ENCODE results near the gene ARIH2.
A peak's percentile ranks its signal among the peaks of the same experiment; 100 is the strongest.

The ARIH2 gene

DNA sequence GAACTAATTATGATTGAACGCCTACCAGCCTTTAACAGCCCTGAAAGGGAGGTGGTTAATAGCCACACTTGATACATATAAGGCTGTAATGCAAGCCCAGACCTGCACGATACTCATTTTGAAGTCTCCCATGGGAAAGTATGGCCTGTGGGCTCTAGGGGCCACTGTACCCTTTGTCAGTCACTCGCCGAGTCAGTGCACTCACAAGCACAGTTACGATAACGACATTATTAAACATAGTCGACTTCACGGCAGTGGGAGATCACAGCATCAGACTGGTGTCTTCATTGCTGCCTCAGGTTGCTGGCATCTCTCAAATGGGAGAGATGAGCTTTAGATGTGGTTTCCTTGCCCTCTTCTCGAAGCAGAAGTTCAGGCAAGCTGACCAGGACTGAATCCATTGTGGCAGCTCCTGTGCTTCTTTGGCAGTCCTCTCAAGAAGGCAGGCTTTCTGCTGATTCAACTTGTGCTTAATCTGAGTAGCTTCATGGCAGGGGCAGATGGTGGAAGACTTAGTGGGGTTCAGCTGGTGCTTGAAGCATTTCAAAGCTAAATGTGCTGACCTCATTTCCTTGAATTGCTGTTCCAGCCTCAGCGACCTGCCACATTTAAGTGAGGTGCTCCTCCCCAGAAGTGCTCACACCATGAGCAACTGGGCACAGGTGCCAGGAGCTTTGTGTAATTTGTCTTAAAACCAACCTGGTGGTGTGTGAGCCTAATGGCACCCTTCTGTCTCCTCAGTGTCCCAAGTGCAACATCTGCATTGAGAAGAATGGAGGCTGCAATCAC lies 55.6 kb downstream of the ARIH2 start:
- no peak for DNase-seq

DNA sequence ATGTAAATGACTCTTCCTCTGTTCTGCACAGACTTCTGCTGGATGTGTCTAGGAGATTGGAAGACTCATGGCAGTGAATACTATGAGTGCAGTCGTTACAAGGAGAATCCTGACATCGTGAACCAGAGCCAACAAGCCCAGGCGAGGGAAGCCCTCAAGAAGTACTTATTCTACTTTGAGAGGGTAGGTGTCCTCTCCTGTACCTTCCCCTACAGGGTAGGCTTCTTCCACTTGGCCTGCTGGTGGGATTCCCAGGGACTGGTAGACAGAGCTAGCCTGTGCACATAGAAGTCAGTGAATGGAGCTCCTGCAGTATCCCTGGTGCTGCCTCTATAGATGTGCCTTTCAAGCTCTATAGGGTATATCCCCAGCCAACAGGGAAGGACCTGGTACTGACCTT lies 60.8 kb downstream of the ARIH2 start:
- no peak for DNase-seq

DNA sequence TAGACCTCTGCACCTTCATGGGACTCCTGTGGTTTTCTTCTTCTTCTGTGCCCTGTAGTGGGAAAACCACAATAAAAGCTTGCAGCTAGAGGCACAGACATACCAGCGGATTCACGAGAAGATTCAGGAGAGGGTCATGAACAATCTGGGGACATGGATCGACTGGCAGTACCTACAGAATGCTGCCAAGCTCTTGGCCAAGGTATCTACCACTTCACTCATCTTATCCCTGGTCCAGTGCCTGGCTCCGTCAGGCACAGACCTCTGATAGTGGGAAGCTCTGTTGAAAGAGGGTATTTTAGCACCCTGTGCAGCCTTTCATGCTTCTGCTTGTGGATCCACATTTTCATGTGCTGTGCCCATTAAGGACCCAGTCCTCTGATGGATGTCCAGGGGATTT lies 61.7 kb downstream of the ARIH2 start:
- no peak for DNase-seq

DNA sequence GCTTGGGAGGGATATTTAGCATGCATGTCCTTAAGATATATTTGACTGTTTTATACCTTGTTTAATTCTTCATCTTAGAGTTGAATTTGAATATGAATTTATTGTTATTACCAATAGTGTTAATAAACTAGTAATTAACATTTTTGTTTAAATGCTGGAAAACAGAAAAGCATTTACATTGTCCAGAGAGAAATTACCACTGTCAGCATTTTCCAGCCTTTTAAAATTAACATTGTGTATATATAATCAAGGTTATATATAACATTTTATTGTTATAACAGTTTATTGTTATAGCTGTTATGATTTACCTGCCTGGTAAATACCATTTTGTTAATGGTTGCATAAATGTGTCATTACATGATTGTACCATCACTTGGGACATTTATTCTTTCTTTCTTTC lies 63.4 kb downstream of the ARIH2 start:
- no peak for DNase-seq

DNA sequence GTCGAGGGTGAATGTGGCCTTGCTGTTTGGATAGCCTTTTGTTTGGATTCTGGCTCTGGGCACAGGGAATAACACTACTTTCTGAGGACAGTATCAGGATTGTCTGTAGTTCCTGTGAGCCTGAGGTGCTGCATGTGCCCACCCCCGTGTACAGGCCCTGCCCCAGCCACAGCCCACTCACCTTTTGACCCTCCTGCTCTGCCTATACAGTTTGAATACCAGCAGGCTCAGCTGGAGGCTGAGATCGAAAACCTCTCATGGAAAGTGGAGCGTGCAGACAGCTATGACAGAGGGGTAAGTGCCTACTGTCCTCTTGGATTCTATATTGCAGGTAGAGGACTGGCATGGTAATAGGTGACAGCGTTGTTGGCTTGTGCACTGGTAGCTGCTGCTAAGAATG lies 64.0 kb downstream of the ARIH2 start:
- no peak for DNase-seq

DNA sequence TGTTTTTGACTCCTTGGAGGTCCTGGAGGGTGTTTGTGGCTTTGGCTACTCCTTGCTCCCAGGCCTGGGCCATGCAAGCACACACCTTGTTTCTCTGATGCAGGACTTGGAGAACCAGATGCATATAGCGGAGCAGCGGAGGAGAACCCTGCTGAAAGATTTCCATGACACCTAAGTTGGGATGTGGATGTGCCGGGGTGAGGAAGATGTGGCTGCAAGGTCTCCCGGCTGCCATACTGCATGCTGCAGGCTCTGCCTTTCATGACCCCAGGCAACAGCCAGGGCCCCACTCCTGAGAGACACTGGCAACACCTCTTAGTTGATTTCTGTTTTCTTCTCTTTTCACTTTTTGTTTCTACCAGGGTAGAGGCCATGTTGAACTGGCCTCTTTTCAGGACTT lies 64.5 kb downstream of the ARIH2 start:
- no peak for DNase-seq

DNA sequence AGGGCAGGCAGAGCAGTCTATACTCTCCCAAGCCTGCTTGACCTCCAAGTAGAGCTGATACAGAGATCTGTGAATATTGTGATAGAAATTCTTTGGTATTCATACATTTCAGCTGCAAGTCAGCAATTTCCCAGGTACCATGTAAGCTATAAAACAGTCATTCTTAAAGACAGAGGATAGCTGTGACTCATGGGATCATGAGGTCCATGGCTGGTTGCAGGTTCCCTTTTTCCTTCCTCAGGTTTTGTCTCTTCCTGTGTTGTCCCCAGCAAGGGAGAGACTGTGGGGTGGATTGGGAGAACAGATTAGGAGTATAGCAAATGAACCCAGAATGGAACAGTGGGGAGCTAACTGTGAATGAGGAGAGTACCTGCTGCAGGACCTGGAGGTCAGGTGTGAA lies 66.0 kb downstream of the ARIH2 start:
- no peak for DNase-seq

DNA sequence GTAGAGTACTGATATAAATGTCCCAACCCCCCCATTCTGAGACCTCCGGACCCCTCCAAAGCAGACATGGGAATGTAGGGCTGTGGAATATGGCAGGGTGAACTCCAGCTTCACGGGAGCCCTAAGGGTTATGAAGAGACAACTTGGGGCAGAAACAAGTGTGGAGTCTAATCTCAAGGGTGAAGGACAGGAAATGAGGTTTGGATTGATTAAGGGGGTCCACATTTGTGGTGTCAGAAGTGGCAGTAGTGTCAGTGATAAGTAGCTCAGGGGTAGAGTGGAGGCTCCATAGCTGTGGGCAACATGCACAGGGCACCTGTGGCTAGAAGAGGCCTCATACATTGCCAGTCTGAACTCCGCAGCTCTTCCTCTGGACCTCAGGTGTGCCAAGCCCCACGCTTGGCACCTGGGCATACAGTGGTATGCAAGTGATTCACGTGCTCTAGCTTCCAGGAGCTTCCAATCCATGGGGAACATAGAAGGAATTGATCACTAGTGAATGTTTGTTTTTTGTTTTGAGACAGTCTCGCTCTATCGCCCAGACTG lies 67.3 kb downstream of the ARIH2 start:
- no peak for DNase-seq

DNA sequence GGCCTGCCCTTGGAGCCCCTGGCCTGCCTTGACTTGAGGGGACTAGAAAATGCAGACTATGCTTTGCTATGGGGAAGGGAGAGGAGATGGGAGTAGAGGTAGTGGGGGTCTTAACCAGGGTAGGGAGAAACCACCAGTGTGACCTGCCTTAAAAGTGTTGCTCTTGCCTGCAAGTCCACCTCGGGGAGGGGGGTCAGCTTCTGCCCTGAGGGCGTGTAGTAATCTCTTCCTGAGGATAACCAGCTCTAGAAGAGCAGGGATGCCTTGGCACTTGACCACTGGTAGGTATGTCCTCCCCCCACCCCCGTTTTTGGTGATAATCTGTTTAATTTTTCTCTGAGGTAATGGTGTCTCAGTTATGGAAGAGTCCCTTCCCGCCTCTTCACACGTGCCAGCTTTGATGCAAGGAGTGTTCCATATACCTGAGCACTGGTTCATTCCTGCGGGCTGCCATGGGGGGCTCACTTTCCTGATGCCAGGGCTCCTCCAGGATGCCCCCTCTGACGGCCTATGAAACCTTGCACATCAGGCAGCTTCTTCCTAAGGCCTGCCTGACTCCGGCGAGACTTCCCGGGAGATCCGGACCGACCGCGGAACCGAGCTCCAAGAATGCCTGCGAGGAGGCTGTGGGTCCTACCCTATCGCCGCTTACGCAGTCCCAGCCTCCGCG lies 70.6 kb downstream of the ARIH2 start:
- DNase-seq = no peak

DNA sequence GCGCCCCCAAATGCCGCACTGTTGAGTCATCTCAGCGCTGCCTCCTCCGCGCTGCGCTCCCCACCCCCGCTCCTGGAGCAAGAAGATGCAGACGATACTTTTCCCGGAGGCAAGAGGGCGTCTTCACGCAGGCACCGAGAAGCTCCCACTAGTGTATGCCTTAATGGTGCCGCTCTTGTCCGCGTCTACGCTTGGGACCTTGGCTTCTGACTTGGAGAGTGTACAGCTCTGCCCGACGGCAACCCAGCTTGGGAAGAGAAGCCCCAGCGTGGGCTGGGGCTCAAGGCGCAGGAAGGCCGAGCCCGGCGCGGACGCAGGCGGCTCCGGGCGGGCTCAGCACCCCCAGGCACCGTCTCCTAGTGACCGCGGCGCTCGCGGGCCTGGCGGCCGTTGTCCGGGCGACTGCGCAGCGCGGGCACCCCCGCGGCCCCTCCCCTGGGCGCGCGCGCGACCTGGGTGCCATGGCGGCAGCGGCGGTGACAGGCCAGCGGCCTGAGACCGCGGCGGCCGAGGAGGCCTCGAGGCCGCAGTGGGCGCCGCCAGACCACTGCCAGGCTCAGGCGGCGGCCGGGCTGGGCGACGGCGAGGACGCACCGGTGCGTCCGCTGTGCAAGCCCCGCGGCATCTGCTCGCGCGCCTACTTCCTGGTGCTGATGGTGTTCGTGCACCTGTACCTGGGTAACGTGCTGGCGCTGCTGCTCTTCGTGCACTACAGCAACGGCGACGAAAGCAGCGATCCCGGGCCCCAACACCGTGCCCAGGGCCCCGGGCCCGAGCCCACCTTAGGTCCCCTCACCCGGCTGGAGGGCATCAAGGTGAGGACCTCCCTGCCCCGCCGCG lies 71.4 kb downstream of the ARIH2 start, which contains the start of gene P4HTM:
P4HTM (plus strand) TSS at position 446 of the 840 bp plus-strand sequence; CDS start at position 462, 16 bp downstream.
- peak; percentile 59 for DNase-seq

DNA sequence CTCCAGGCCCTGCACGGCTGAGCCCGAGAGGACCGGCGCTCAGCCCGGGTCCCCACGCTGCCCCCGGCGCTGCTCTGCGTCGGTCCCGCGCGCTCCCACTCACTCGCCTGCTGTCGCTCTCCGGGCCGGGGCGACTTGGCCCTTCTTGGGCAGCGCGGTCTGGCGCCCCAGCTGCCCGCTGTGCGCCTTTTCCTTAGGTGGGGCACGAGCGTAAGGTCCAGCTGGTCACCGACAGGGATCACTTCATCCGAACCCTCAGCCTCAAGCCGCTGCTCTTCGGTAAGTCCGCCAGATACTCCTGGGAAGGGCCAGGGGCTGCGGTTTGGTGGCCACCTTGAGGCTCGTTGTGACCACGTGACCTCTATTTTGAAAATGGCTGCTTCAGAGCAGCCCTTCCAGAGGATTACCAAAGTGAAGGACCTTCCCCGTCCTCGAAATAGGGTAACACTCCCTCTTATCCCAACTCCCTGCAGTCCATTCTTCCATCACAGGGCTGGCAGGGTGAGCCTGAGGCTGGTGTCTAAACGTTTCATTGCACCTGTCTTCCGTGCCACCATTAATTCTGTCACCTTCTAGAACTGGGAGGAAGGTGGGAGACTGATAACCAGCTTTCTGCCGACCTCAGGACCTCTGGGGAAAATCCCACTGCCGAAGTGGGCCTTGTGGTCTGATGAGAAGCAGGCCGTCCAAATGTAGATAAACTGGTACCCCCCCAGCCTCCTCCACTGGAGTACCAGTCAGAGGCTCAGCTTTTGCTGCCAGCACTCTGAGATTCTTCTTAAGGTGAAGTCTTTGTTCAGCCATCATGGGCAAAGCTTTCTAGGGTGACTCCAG lies 72.2 kb downstream of the ARIH2 start:
- peak; percentile 23 for DNase-seq

DNA sequence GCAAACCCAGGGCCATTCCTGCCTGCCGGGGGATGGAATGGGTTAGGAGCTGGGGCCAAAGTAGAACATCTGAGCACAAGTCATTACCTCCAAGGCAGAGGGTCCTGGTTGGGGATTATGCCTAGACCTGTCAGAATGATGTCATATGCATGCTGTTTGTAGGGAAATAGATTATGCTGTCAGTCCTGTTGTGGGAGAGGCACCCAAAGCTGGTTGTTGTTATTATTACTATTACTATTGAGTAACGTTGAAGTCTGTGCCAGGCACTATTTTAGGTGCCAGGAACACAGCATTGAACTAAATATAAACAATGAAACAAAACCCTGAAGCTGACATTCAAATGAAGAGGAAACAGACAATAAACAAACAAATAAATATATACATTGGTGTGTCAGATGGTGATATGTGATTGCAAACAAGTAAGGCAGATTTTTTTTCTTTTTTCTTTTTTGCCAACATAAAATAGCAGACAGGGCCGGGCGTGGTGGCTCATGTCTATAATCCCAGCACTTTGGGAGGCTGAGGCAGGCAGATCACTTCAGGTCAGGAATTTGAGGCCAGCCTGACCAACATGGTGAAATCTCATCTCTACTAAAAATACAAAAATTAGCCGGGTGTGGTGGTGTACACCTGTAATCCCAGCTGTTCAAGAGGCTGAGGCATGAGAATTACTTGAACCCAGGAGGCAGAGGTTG lies 73.4 kb downstream of the ARIH2 start:
- DNase-seq = no peak

DNA sequence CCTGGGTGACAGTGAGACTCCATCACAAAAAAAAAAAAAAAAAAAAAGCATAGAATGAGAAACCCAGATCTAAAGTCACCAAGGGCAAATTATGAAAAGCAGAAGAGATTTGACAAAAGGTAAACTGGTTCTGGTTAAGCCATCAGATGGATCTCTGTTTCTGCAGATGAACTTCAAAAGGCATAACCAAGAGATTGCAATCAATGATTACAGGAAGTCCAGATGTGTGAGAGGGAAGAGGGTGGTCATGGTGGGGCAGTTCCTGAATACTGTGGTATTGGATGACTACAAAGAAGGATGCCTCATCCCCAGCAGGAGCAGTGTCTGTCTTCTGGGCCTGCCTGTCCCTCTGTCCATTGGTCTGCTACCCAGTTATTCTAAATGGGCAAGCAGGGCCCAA lies 75.2 kb downstream of the ARIH2 start:
- no peak for DNase-seq

DNA sequence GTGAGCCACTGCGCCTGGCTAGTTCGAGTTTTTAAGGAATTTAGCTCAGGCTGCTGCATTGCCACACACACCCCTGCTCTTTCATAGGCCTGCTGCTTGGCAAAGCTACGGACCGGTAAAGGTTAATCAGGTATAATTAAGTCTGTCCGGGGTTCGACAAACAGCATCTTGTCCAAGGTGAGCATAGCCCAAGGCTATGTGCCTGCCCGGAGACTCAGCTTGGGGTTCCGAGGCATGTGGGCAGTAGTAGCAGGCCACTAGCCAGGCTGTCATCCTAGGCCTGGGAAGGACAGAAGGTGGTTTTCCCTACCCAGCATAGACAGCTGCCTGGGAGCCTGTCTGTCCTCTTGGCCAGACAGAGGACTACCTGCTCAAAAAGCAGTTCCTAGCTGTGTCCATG lies 78.0 kb downstream of the ARIH2 start:
- DNase-seq = no peak

DNA sequence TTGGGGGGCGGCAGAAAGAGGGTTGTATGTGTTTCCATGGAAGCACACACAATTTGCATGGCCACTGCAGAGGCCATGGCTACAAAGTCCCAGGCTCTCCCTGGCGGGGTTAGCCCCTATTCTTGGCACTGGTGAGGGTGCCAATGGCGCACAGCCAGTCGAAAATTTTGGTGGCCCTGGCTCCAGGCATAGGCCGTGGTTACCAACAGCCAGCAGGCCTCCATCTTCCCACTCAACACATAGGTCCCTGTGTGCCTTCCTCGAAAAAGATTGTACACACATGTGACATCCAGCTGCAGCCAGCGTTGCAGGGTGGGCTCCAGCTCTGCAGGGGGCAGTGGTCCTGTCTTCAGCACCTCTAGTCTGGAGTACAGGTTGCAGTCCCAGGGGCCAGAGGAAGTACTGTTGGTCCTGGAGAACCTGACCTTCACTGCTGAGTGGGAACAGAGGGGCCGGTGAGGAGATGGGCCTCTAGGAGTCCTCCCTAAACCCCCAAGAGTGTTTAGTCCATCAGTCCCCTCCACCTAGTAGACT lies 78.5 kb downstream of the ARIH2 start:
- no peak for DNase-seq

DNA sequence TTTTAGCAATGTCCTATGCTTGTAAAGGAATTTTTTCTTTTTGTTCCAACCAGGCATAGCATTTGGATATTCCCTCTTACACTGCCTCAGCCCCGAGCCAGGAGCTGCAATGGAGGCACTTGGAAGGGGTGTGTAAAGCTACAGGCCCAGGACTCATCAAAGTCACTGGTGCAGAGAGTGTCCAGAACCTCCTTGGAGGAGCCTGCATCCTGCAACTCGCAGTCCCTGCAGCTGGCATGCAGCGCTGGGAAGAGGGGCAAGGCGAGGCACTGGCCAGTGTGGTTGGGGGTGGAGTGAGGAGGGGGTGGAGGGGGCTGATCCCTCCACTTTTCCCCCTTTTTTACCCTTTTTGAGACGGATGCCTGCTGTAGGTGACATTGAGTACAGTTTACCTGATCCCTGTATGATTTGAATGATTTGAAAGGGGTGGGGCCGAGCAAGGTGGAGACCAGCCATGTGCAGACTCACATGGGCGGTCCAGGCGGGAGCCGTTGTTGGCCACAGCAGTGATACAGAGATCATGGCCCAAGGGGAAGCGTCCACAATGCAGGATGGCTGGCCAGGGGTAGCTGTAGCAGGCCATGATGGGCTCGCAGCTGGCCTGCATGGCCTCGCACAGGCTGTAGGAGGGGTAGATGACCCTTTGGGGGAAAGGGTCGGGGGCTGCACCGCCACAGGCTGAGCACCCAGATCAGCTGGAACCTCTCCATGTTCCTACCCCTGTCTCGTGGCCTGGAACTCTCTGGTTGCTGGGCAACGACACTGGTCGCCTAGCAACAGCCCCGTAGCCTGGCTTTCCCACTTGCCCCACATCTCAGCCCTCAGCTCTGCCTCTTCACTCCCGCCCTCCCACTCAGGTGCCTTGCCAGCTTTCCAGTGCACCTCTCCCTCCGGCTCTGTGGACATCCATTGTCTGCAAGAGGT lies 79.3 kb downstream of the ARIH2 start:
- peak; percentile 81 for DNase-seq

DNA sequence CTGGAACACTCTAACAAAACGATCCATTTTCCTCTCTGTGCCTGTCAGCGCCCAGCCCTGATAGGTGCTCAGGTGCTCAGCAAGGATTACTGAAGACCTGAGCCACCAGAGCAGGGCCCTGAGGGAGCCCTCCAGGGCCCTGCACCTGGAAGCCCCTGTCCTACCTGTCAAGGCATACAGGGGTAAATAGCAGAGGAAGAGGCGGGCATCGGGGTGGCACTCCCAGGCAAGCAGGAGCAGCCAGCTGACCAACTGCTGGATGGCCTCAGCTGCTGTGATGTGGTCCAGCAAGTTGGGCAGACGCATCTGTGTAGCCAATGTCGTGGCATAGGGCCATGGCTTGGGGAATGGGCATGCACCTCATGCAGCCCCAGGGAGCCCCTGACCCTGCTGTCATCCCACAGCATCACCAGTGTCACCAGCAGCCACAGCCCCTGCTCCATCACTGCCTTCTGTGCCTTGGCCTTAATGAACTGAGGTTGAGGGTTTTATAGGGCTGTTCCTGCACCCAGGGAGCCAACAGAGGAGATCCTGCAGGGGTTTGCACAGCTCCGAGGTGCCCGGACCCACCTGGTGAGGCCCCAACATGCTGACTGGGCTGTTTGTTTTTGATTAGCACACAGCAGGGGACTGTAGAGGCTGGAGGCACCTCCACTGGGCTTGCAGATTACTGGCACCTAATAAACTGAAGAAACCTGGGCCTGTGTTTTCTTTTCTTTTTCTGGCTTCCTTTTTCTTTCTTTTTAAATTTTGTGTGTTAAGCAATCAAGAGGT lies 80.6 kb downstream of the ARIH2 start:
- no peak for DNase-seq

DNA sequence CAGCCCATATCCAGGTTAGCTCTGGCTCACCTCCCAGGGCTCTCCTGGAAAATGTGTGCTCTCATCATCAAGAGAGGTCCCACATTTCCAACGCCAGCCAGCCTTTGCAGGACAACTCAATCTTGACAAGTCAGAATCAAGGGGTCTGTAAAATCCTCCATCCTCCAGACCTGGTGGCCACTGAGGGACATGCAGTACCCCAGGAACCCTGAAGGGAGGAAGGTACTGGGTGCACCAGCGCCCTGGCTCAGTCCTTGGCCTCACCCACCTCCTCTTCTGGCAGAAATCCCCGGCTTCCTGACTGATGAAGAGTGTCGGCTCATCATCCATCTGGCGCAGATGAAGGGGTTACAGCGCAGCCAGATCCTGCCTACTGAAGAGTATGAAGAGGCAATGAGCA lies 82.5 kb downstream of the ARIH2 start:
- DNase-seq = no peak
